ENCODE measurements around the gene ZAR1L. TPM values are rescaled to one million over a fixed set of nuclear protein-coding genes. Genes with fewer than 3 reads are reported as not detected.

The ZAR1L gene
- polyA plus RNA-seq, 1 experiment, result not detected

GRCh38 chr13:32257649-32258048 is 57.5 kb downstream of the ZAR1L start:
- no peak for DNase-seq (ENCODE audit: low read depth)
- Histone ChIP-seq H3K27me3 (ENCODE audit: control insufficient read depth, insufficient read depth, low read length) (no peaks in the 10 kb centered on the region), H3K36me3 (ENCODE audit: control insufficient read depth, insufficient read depth, low read length) (peaks cover 16% of the 10 kb centered on the region), H3K4me3 (ENCODE audit: low read depth, low read length) (no peak overlapping the region)
- TF ChIP-seq, protein P1, sequence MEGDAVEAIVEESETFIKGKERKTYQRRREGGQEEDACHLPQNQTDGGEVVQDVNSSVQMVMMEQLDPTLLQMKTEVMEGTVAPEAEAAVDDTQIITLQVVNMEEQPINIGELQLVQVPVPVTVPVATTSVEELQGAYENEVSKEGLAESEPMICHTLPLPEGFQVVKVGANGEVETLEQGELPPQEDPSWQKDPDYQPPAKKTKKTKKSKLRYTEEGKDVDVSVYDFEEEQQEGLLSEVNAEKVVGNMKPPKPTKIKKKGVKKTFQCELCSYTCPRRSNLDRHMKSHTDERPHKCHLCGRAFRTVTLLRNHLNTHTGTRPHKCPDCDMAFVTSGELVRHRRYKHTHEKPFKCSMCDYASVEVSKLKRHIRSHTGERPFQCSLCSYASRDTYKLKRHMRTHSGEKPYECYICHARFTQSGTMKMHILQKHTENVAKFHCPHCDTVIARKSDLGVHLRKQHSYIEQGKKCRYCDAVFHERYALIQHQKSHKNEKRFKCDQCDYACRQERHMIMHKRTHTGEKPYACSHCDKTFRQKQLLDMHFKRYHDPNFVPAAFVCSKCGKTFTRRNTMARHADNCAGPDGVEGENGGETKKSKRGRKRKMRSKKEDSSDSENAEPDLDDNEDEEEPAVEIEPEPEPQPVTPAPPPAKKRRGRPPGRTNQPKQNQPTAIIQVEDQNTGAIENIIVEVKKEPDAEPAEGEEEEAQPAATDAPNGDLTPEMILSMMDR (IDR thresholded peaks at IDR 0.05; ENCODE audit: insufficient read depth, low read depth, low read length), result no peak
- ChIA-PET POLR2A (no interaction called here), CTCF (interaction anchor here (1.7 kb wide), 1 partner anchor 10 kb away, joined by 7 read pairs; no protein-coding TSS in a partner anchor)

GRCh38 chr13:32256243-32256642 is 58.9 kb downstream of the ZAR1L start:
- TF ChIP-seq, protein P1 (IDR thresholded peaks at IDR 0.05; ENCODE audit: insufficient read depth, low read depth, low read length), result no peak
- POLR2A ChIA-PET, result no interaction called here
- Histone ChIP-seq H3K27me3 (ENCODE audit: control insufficient read depth, insufficient read depth, low read length) (no peaks in the 10 kb centered on the region), H3K4me3 (ENCODE audit: low read depth, low read length) (no peak overlapping the region), H3K36me3 (ENCODE audit: control insufficient read depth, insufficient read depth, low read length) (peaks cover 19% of the 10 kb centered on the region)
- CTCF ChIA-PET, result interaction anchor here (1.6 to 1.7 kb wide), 2 partner anchors 9 to 346 kb away, joined by 3 to 7 read pairs; no protein-coding TSS in a partner anchor
- DNase-seq (ENCODE audit: low read depth), result no peak

DNA sequence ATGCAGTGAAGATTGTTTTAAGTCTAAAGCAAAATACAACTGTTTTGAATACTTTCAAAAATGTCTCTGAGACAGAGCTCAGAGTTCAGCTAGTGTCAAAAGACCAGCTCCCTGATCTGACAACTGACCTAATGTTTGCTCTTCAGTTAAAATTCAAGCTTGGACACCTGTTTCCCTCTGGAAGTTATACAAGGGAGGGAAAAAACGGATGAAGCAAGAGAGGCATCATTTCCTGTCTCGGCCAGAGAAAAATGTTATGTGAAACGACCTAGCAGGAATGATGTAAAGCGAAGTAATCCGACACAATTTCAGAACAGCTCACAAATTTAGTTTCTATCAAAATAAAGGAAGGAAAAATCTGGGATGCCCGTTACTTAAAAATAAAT is 59.4 kb downstream of the ZAR1L start:
- Histone ChIP-seq H3K27me3 (ENCODE audit: control insufficient read depth, insufficient read depth, low read length) (no peaks in the 10 kb centered on the region), H3K36me3 (ENCODE audit: control insufficient read depth, insufficient read depth, low read length) (peaks cover 20% of the 10 kb centered on the region), H3K4me3 (ENCODE audit: low read depth, low read length) (no peak overlapping the region)
- TF ChIP-seq, protein P1 (IDR thresholded peaks at IDR 0.05; ENCODE audit: insufficient read depth, low read depth, low read length), result no peak
- ChIA-PET POLR2A (no interaction called here), CTCF (interaction anchor here (1.3 to 1.9 kb wide), 3 partner anchors 12 to 345 kb away, joined by 3 to 6 read pairs (median 3); no protein-coding TSS in a partner anchor)
- no peak for DNase-seq (ENCODE audit: low read depth)

- peaks cover 26% of the 10 kb centered on the region for H3K36me3 ChIP-seq (ENCODE audit: control insufficient read depth, insufficient read depth, low read length)
- ChIA-PET POLR2A (no interaction called here), CTCF (interaction anchor here (1.0 to 1.9 kb wide), 6 partner anchors 10 to 345 kb away, joined by 3 to 6 read pairs (median 4); no protein-coding TSS in a partner anchor)
- H3K4me3 ChIP-seq (ENCODE audit: low read depth, low read length), result no peak overlapping the region
- TF ChIP-seq, protein P1 (IDR thresholded peaks at IDR 0.05; ENCODE audit: insufficient read depth, low read depth, low read length), result no peak
- DNase-seq (ENCODE audit: low read depth), result no peak
- no peaks in the 10 kb centered on the region for H3K27me3 ChIP-seq (ENCODE audit: control insufficient read depth, insufficient read depth, low read length)
Measured at GRCh38 chr13:32254916-32255723, 60.0 kb downstream of the ZAR1L start.

DNA sequence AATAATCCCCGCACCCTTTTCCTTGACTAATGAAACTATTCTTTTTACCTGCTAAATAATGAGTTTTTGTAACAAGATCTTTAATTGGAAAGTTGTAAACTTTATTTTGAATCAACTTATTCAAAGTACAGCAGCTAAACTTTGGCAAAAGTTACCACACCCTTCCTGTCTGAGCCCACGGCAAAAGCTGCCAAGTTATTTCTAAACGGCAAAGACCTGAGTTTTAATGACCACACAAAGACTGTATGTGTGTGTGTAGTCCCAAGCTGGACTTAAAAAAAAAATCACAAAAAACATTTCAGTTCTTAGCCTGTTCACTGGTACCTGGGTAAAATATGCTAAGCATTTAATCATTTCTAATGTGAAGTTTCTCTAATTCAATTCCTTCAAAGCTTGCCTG is 60.7 kb downstream of the ZAR1L start:
- Histone ChIP-seq H3K27me3 (ENCODE audit: control insufficient read depth, insufficient read depth, low read length) (no peaks in the 10 kb centered on the region), H3K4me3 (ENCODE audit: low read depth, low read length) (no peak overlapping the region), H3K36me3 (ENCODE audit: control insufficient read depth, insufficient read depth, low read length) (peaks cover 32% of the 10 kb centered on the region)
- TF ChIP-seq, protein P1 (IDR thresholded peaks at IDR 0.05; ENCODE audit: insufficient read depth, low read depth, low read length), result no peak
- CTCF ChIA-PET, result interaction anchor here (1.0 to 1.9 kb wide), 5 partner anchors 9 to 344 kb away, joined by 3 to 6 read pairs (median 4); no protein-coding TSS in a partner anchor
- POLR2A ChIA-PET, result no interaction called here
- no peak for DNase-seq (ENCODE audit: low read depth)

Measured in BJ (cell line).